ENCODE results near the gene HBM. TPM values are rescaled to one million over a fixed set of nuclear protein-coding genes. Genes with fewer than 3 reads are reported as not detected.

HBM gene
- total RNA-seq, 1 donor from 2014 or later = not detected

DNA sequence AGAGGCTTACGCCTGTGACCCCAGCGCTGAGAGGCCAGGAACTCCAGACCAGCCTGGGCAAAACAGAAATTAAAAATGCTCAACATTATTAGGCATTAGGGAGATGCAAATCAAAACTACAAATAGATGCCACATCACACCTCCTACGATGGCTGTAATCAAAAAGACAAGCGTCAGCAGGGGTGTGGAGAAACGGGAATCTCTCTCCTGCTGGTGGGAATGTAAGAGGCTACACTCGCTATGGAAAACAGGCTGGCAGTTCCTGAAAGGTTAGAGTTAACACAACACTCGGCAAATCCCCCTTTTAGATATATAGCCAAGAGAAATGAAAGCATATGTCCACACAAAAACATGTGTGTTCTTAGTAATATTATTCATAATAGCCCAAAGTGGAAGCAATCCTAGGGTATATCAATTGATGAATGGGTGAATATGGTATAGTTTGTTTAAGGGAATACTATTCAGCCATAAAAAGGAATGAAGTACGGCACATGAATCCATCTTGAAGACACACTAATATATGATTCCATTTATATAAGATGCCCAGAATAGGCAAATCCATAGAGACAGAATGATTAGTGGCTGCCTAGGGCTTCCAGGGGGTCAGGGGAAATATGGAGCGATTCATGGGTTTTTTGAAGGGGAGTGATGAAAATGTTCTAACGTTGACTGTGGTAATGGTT, 25.5 kb upstream of the HBM start:
- Mint-ChIP-seq H3K36me3 (ENCODE audit: low read depth) (no peaks in the 10 kb centered on the region), H3K9me3 (ENCODE audit: low read depth) (no peaks in the 10 kb centered on the region), H3K4me1 (ENCODE audit: low read depth) (peaks cover 12% of the 10 kb centered on the region), H3K27me3 (ENCODE audit: low read depth) (no peaks in the 10 kb centered on the region), H3K4me3 (ENCODE audit: unreplicated experiment) (no peak overlapping the region), H3K27ac (ENCODE audit: unreplicated experiment) (no peak overlapping the region)
- DNase-seq (ENCODE audit: low spot score) = no peak
- TF ChIP-seq, protein P1, sequence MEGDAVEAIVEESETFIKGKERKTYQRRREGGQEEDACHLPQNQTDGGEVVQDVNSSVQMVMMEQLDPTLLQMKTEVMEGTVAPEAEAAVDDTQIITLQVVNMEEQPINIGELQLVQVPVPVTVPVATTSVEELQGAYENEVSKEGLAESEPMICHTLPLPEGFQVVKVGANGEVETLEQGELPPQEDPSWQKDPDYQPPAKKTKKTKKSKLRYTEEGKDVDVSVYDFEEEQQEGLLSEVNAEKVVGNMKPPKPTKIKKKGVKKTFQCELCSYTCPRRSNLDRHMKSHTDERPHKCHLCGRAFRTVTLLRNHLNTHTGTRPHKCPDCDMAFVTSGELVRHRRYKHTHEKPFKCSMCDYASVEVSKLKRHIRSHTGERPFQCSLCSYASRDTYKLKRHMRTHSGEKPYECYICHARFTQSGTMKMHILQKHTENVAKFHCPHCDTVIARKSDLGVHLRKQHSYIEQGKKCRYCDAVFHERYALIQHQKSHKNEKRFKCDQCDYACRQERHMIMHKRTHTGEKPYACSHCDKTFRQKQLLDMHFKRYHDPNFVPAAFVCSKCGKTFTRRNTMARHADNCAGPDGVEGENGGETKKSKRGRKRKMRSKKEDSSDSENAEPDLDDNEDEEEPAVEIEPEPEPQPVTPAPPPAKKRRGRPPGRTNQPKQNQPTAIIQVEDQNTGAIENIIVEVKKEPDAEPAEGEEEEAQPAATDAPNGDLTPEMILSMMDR (IDR thresholded peaks at IDR 0.05) = no peak

DNA sequence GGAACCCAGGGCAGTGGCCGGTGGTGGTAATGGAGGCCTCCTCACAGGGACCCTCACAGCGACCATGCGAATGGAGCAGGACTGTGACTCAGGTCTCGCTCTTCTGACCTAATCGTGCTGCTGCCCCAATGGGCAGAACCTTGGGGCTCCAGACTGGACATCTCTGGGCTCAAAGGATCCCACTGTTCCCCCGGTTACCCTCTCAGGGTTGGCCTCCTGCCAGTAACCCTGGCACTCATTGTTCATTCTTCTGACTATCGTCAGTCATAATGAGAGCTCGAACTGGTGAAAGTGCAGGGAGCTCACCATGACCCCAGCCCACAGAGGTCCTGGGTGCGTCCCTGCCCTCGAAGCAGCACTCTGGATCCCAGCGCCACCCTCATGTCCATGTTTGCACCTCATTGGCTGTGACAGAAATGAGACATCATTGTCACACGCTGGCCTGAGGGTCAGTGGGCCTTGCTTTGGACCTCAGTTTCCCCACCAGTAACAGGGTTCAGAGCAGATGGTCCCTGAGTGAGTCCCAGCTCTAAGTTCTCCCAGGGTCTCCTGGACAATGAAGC, 23.3 kb upstream of the HBM start:
- H3K9me3 Mint-ChIP-seq (ENCODE audit: low read depth) = no peaks in the 10 kb centered on the region
- no peak for DNase-seq (ENCODE audit: low spot score)
- peaks cover 5% of the 10 kb centered on the region for H3K4me1 Mint-ChIP-seq (ENCODE audit: low read depth)
- H3K27me3 Mint-ChIP-seq (ENCODE audit: low read depth) = no peaks in the 10 kb centered on the region
- no peaks in the 10 kb centered on the region for H3K36me3 Mint-ChIP-seq (ENCODE audit: low read depth)
- TF ChIP-seq, protein P1 (IDR thresholded peaks at IDR 0.05) = no peak
- no peak overlapping the region for H3K27ac Mint-ChIP-seq (ENCODE audit: unreplicated experiment)
- H3K4me3 Mint-ChIP-seq (ENCODE audit: unreplicated experiment) = no peak overlapping the region

GRCh38 chr16:143047-143446, 22.7 kb upstream of the HBM start:
- no peak for DNase-seq (ENCODE audit: low spot score)
- Mint-ChIP-seq H3K4me3 (ENCODE audit: unreplicated experiment) (no peak overlapping the region), H3K27me3 (ENCODE audit: low read depth) (no peaks in the 10 kb centered on the region), H3K36me3 (ENCODE audit: low read depth) (no peaks in the 10 kb centered on the region), H3K27ac (ENCODE audit: unreplicated experiment) (no peak overlapping the region), H3K9me3 (ENCODE audit: low read depth) (no peaks in the 10 kb centered on the region), H3K4me1 (ENCODE audit: low read depth) (peaks cover 5% of the 10 kb centered on the region)
- TF ChIP-seq, protein P1 (IDR thresholded peaks at IDR 0.05) = no peak

DNA sequence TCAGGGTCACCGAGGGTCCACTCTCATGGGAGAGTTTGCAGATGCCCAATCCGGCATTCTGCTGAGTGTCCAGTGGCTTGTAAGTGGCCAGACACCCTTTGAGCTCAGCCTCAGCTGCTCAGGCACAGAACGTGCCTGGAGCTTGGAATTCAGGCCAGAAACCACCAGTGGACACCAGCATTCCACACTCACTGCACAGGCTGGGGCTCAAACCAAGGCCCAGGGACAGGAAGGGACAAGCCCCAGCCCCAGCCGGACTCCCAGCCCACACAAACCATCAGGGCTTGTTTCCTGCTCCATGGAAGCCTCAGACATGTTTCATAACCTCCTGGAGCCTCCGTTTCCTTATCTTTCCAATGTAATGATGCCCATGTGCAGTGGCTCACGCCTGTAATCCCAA, 22.3 kb upstream of the HBM start:
- Mint-ChIP-seq H3K27ac (ENCODE audit: unreplicated experiment) (no peak overlapping the region), H3K27me3 (ENCODE audit: low read depth) (no peaks in the 10 kb centered on the region), H3K36me3 (ENCODE audit: low read depth) (no peaks in the 10 kb centered on the region), H3K4me3 (ENCODE audit: unreplicated experiment) (no peak overlapping the region), H3K4me1 (ENCODE audit: low read depth) (peaks cover 5% of the 10 kb centered on the region), H3K9me3 (ENCODE audit: low read depth) (no peaks in the 10 kb centered on the region)
- DNase-seq (ENCODE audit: low spot score) = no peak
- TF ChIP-seq, protein P1 (IDR thresholded peaks at IDR 0.05) = no peak

DNA sequence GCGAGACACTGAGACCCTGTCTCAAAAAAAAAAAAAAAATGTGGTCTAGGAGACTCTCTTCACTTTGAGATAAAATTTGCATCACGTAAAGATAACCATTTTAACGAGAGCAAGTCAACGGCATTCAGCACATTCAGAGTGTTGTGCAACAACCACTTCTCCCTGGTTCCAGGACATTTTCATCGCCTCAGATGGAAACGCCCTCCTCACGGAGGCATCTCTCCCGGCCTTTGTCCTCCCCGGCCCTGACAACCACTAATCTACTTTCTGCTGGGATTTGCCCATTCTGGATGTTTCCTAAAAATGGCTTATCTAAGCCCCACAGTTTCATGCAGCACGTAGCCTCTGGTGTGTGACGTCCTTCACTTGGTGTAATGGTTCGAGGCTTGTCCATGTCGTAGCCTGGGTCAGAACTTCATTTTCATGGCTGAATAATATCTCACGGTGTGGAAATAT, 21.0 kb upstream of the HBM start:
- Mint-ChIP-seq H3K27me3 (ENCODE audit: low read depth) (no peaks in the 10 kb centered on the region), H3K4me3 (ENCODE audit: unreplicated experiment) (no peak overlapping the region), H3K27ac (ENCODE audit: unreplicated experiment) (no peak overlapping the region), H3K4me1 (ENCODE audit: low read depth) (peaks cover 9% of the 10 kb centered on the region), H3K36me3 (ENCODE audit: low read depth) (no peaks in the 10 kb centered on the region), H3K9me3 (ENCODE audit: low read depth) (no peaks in the 10 kb centered on the region)
- DNase-seq (ENCODE audit: low spot score) = no peak
- TF ChIP-seq, protein P1 (IDR thresholded peaks at IDR 0.05) = no peak

Measured in chondrocyte (in vitro differentiated cells).